ENCODE measurements around the gene TCP11.

GRCh38 chr6:35082046-35082732, 59.0 kb downstream of the TCP11 start:
- TF ChIP-seq, protein P1, sequence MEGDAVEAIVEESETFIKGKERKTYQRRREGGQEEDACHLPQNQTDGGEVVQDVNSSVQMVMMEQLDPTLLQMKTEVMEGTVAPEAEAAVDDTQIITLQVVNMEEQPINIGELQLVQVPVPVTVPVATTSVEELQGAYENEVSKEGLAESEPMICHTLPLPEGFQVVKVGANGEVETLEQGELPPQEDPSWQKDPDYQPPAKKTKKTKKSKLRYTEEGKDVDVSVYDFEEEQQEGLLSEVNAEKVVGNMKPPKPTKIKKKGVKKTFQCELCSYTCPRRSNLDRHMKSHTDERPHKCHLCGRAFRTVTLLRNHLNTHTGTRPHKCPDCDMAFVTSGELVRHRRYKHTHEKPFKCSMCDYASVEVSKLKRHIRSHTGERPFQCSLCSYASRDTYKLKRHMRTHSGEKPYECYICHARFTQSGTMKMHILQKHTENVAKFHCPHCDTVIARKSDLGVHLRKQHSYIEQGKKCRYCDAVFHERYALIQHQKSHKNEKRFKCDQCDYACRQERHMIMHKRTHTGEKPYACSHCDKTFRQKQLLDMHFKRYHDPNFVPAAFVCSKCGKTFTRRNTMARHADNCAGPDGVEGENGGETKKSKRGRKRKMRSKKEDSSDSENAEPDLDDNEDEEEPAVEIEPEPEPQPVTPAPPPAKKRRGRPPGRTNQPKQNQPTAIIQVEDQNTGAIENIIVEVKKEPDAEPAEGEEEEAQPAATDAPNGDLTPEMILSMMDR (IDR thresholded peaks at IDR 0.05; ENCODE audit: low read depth, low read length, poor library complexity, severe bottlenecking) = no peak
- TF ChIP-seq EZH2phosphoT487 (IDR thresholded peaks at IDR 0.05; ENCODE audit: borderline replicate concordance, low read length) = no peak

Measured in DOHH2 (cell line).